Mesenchymal stem cell (in vitro differentiated cells and primary cell): Measurements from ENCODE around the gene DCLK3.

Experiments used
- DNase-seq: peaks from one replicate; pipeline ENCODE4 v3.0.0-alpha.2; 2013
- H2AFZ ChIP-seq: one replicate; pipeline ENCODE4 v1.6.1; 2013; ENCODE audit warnings: low read depth, mild to moderate bottlenecking, control low read depth, inconsistent platforms, low read length, moderate library complexity
- H2AK5ac ChIP-seq: 2 replicates; pipeline ENCODE4 v1.6.1; 2013; ENCODE audit warnings: low read length, moderate library complexity, mild to moderate bottlenecking, inconsistent platforms; ENCODE audit not compliant: severe bottlenecking
- H2BK120ac ChIP-seq: one replicate; pipeline ENCODE4 v1.6.1; 2013; ENCODE audit warnings: low read depth, mild to moderate bottlenecking, inconsistent platforms, low read length, moderate library complexity
- H2BK12ac ChIP-seq, 2 experiments: one replicate each; pipeline ENCODE4 v1.6.1; 2013; ENCODE audit warnings: inconsistent platforms in 2 of 2, low read length in 2 of 2, mild to moderate bottlenecking in 2 of 2, moderate library complexity in 2 of 2, control low read depth in 1 of 2
- H2BK15ac ChIP-seq: one replicate; pipeline ENCODE4 v1.6.1; 2013; ENCODE audit warnings: mild to moderate bottlenecking, low read depth, inconsistent platforms; ENCODE audit not compliant: poor library complexity, severe bottlenecking
- H2BK5ac ChIP-seq: 2 replicates; pipeline ENCODE4 v1.6.1; 2013; ENCODE audit warnings: low read depth, mild to moderate bottlenecking, low read length, control low read depth, inconsistent platforms; ENCODE audit not compliant: poor library complexity, severe bottlenecking
- H3K14ac ChIP-seq, 2 experiments: one replicate each; pipeline ENCODE4 v1.6.1; 2013; ENCODE audit warnings: inconsistent platforms in 2 of 2, low read length in 2 of 2, control low read depth in 1 of 2, mild to moderate bottlenecking in 1 of 2, moderate library complexity in 1 of 2
- H3K18ac ChIP-seq, 2 experiments: one replicate each; pipeline ENCODE4 v1.6.1; 2013; ENCODE audit warnings: inconsistent platforms in 2 of 2, low read length in 2 of 2, control low read depth in 1 of 2, low read depth in 1 of 2, mild to moderate bottlenecking in 1 of 2
- H3K23ac ChIP-seq, 2 experiments: one replicate each; pipeline ENCODE4 v1.6.1; 2013; ENCODE audit warnings: inconsistent platforms in 2 of 2, low read length in 2 of 2, mild to moderate bottlenecking in 2 of 2, moderate library complexity in 2 of 2, control low read depth in 1 of 2
- H3K27ac ChIP-seq: 2 replicates; pipeline ENCODE4 v1.5.1; 2013; ENCODE audit warnings: mild to moderate bottlenecking, moderate library complexity, low read length, control low read depth, inconsistent platforms; ENCODE audit not compliant: poor library complexity, severe bottlenecking
- H3K27me3 ChIP-seq, 2 experiments: 2 replicates each; pipeline versions ENCODE4 v1.6.1 to v1.7.0; 2013; ENCODE audit warnings: low read length in 2 of 2, mild to moderate bottlenecking in 2 of 2, moderate library complexity in 2 of 2, control low read depth in 1 of 2, inconsistent platforms in 1 of 2; ENCODE audit not compliant: control insufficient read depth in 1 of 2, insufficient read depth in 1 of 2
- H3K36me3 ChIP-seq, 2 experiments: 2 replicates each; pipeline versions ENCODE4 v1.6.1 to v1.7.0; 2013; ENCODE audit warnings: low read length in 2 of 2, control low read depth in 1 of 2, inconsistent platforms in 1 of 2, low read depth in 1 of 2, mild to moderate bottlenecking in 1 of 2; ENCODE audit not compliant: insufficient read depth in 2 of 2, control insufficient read depth in 1 of 2
- H3K4ac ChIP-seq, 2 experiments: one replicate each; pipeline ENCODE4 v1.6.1; 2013; ENCODE audit warnings: inconsistent platforms in 2 of 2, low read length in 2 of 2, mild to moderate bottlenecking in 2 of 2, moderate library complexity in 2 of 2, control low read depth in 1 of 2, low read depth in 1 of 2
- H3K4me1 ChIP-seq: 2 replicates; pipeline ENCODE4 v1.6.1; 2013; ENCODE audit warnings: low read depth, low read length, control low read depth; ENCODE audit not compliant: control insufficient read depth, insufficient read depth
- H3K4me2 ChIP-seq: 2 replicates; pipeline ENCODE4 v1.6.1; 2013; ENCODE audit warnings: low read length, mild to moderate bottlenecking, inconsistent platforms; ENCODE audit not compliant: poor library complexity, severe bottlenecking
- H3K4me3 ChIP-seq, 2 experiments: 2 replicates each; pipeline versions ENCODE4 v1.5.1 to v1.7.0; 2013; ENCODE audit warnings: low read length in 2 of 2, mild to moderate bottlenecking in 2 of 2, control low read depth in 1 of 2, low read depth in 1 of 2; ENCODE audit not compliant: insufficient read depth in 1 of 2
- H3K79me1 ChIP-seq: replicated peaks from 2 replicates; pipeline ENCODE4 v1.6.1; 2013; ENCODE audit warnings: mild to moderate bottlenecking, control low read depth, low read length, inconsistent platforms; ENCODE audit not compliant: poor library complexity, severe bottlenecking
- H3K9ac ChIP-seq: 2 replicates; pipeline ENCODE4 v1.7.0; 2013; ENCODE audit warnings: mild to moderate bottlenecking, low read length, moderate library complexity
- H3K9me3 ChIP-seq: 2 replicates; pipeline ENCODE4 v1.7.0; 2013; ENCODE audit warnings: mild to moderate bottlenecking, low read length; ENCODE audit not compliant: control insufficient read depth
- H4K8ac ChIP-seq: one replicate; pipeline ENCODE4 v1.6.1; 2013; ENCODE audit warnings: inconsistent platforms, mild to moderate bottlenecking, low read length, moderate library complexity
- H4K91ac ChIP-seq: one replicate; pipeline ENCODE4 v1.6.1; 2013; ENCODE audit warnings: mild to moderate bottlenecking, low read length, inconsistent platforms
- WGBS: methylation state at CpG from one replicate; pipeline ENCODE4 v1.1.7; 2013; ENCODE audit warnings: mixed read lengths; 5-methylcytosine and 5-hydroxymethylcytosine counted together

Gene DCLK3

GRCh38 chr3:36695113-36695768, 69.1 kb downstream of the DCLK3 start:
- peaks cover 4% of the 10 kb centered on the region for H3K9me3 ChIP-seq
- WGBS, result 89% methylated on average over 3 of the region's 3 CpGs
- no peak overlapping the region for H2BK12ac ChIP-seq
- no peak overlapping the region for H2AFZ ChIP-seq
- no peak overlapping the region for H3K9ac ChIP-seq
- H3K27ac ChIP-seq, result peak overlapping the region; percentile 38
- no peak overlapping the region for H4K91ac ChIP-seq
- no peak overlapping the region for H3K23ac ChIP-seq
- H3K4me2 ChIP-seq, result no peak overlapping the region
- no peak overlapping the region for H3K14ac ChIP-seq
- no peaks in the 10 kb centered on the region for H3K27me3 ChIP-seq
- H2AK5ac ChIP-seq, result peak overlapping the region; percentile 58
- no peak overlapping the region for H3K4me3 ChIP-seq
- no peaks in the 10 kb centered on the region for H3K36me3 ChIP-seq
- no peak for DNase-seq
- H2BK120ac ChIP-seq, result no peak overlapping the region
- H3K79me1 ChIP-seq, result no peaks in the 10 kb centered on the region
- H3K4me1 ChIP-seq, result no peaks in the 10 kb centered on the region
- no peak overlapping the region for H3K4ac ChIP-seq
- H4K8ac ChIP-seq, result no peak overlapping the region
- no peak overlapping the region for H2BK15ac ChIP-seq
- no peak overlapping the region for H3K18ac ChIP-seq
- no peak overlapping the region for H2BK5ac ChIP-seq

GRCh38 chr3:36693670-36694069, 70.7 kb downstream of the DCLK3 start:
- Histone ChIP-seq H4K8ac (no peak overlapping the region), H3K36me3 (no peaks in the 10 kb centered on the region), H2AK5ac (peak overlapping the region; percentile 19), H2BK120ac (no peak overlapping the region), H3K9me3 (peaks cover 4% of the 10 kb centered on the region), H3K23ac (no peak overlapping the region), H3K4me1 (no peaks in the 10 kb centered on the region), H3K14ac (no peak overlapping the region), H3K79me1 (no peaks in the 10 kb centered on the region), H2AFZ (no peak overlapping the region), H3K18ac (no peak overlapping the region), H3K4ac (no peak overlapping the region), H2BK15ac (no peak overlapping the region), H3K9ac (no peak overlapping the region), H3K4me2 (no peak overlapping the region), H3K27ac (no peak overlapping the region), H3K27me3 (no peaks in the 10 kb centered on the region), H2BK5ac (no peak overlapping the region), H3K4me3 (no peak overlapping the region), H4K91ac (no peak overlapping the region), H2BK12ac (no peak overlapping the region)
- WGBS, result 84% methylated on average over 2 of the region's 4 CpGs
- no peak for DNase-seq

- no peak overlapping the region for H2BK120ac ChIP-seq
- no peaks in the 10 kb centered on the region for H3K79me1 ChIP-seq
- H4K91ac ChIP-seq, result no peak overlapping the region
- no peak overlapping the region for H2BK15ac ChIP-seq
- H2BK12ac ChIP-seq, result no peak overlapping the region
- no peak overlapping the region for H3K4me3 ChIP-seq
- no peak overlapping the region for H2AK5ac ChIP-seq
- no peak overlapping the region for H3K18ac ChIP-seq
- no peaks in the 10 kb centered on the region for H3K27me3 ChIP-seq
- no peak overlapping the region for H3K4ac ChIP-seq
- H2AFZ ChIP-seq, result no peak overlapping the region
- H3K23ac ChIP-seq, result no peak overlapping the region
- no peak overlapping the region for H3K14ac ChIP-seq
- no peak overlapping the region for H3K9ac ChIP-seq
- no peak overlapping the region for H4K8ac ChIP-seq
- DNase-seq, result no peak
- H3K4me2 ChIP-seq, result no peak overlapping the region
- no peak overlapping the region for H2BK5ac ChIP-seq
- H3K9me3 ChIP-seq, result peaks cover 4% of the 10 kb centered on the region
- H3K27ac ChIP-seq, result no peak overlapping the region
- no peaks in the 10 kb centered on the region for H3K4me1 ChIP-seq
- H3K36me3 ChIP-seq, result no peaks in the 10 kb centered on the region
- WGBS, result 98% methylated on average over 3 of the region's 4 CpGs
These were observed 74.8 kb downstream of the DCLK3 start for GRCh38 chr3:36689560-36689959.

- no peak for DNase-seq
- Histone ChIP-seq H2AFZ (no peak overlapping the region), H3K9ac (no peak overlapping the region), H4K8ac (no peak overlapping the region), H3K4me1 (no peaks in the 10 kb centered on the region), H2AK5ac (peak overlapping the region; percentile 58), H2BK12ac (no peak overlapping the region), H3K23ac (no peak overlapping the region), H3K36me3 (no peaks in the 10 kb centered on the region), H3K14ac (peak overlapping the region in 1 of 2 experiments; percentile 9), H4K91ac (no peak overlapping the region), H3K27me3 (no peaks in the 10 kb centered on the region), H3K27ac (no peak overlapping the region), H3K4me3 (no peak overlapping the region), H2BK120ac (no peak overlapping the region), H2BK5ac (no peak overlapping the region), H3K4me2 (no peak overlapping the region), H3K4ac (no peak overlapping the region), H3K18ac (no peak overlapping the region), H3K79me1 (no peaks in the 10 kb centered on the region), H3K9me3 (peaks cover 4% of the 10 kb centered on the region), H2BK15ac (no peak overlapping the region)
- 60% methylated on average over 2 of the region's 2 CpGs for WGBS
These were observed 75.5 kb downstream of the DCLK3 start for GRCh38 chr3:36688815-36689214.
